Gastrocnemius medialis (tissue), 4 donors: ENCODE data around the gene ZMYM4. TPM values are rescaled to one million over a fixed set of nuclear protein-coding genes. Genes with fewer than 3 reads are reported as not detected.

Experiments used
- ATAC-seq, 2 donors: fragments of 150-250 bp; one replicate each; pipeline ENCODE4 v1.9.1; 2016
- DNase-seq, 2 donors: peaks; one replicate each; pipeline ENCODE4 v3.0.0-alpha.2; 2019
- H3K27ac ChIP-seq, 4 donors: fragments of 200-600 bp; sonication (generic); 1 replicate in 1 of 4; 2 replicates in 3 of 4; pipeline ENCODE4 v1.5.1; 2016 to 2018; ENCODE audit warnings: mild to moderate bottlenecking in 2 of 4, moderate library complexity in 1 of 4
- H3K27me3 ChIP-seq, 3 donors: fragments of 200-600 bp; sonication (generic) in 2 of 3; 1 replicate in 1 of 3; 2 replicates in 2 of 3; pipeline versions ENCODE4 v1.5.1 to v1.6.0; 2016 to 2019; ENCODE audit warnings: mild to moderate bottlenecking in 1 of 3, moderate library complexity in 1 of 3
- H3K36me3 ChIP-seq, 2 donors: fragments of 200-600 bp; sonication (generic) in 1 of 2; one replicate each; pipeline ENCODE4 v1.5.1; 2017 to 2018
- H3K4me1 ChIP-seq, 2 donors: fragments of 200-600 bp; sonication (generic) in 1 of 2; one replicate each; pipeline ENCODE4 v1.5.1; 2016 to 2017; ENCODE audit warnings: mild to moderate bottlenecking in 2 of 2
- H3K4me3 ChIP-seq, 4 donors: fragments of 200-600 bp; sonication (generic) in 3 of 4; 1 replicate in 1 of 4; 2 replicates in 3 of 4; pipeline ENCODE4 v1.5.1; 2016 to 2019; ENCODE audit warnings: mild to moderate bottlenecking in 2 of 4
- H3K9me3 ChIP-seq, 3 donors: fragments of 200-600 bp; sonication (generic) in 2 of 3; 1 replicate in 1 of 3; 2 replicates in 2 of 3; pipeline ENCODE4 v1.5.1; 2016 to 2019
- POLR2A ChIP-seq, 2 donors: fragments of 450-650 bp; IDR thresholded peaks; one replicate each; pipeline ENCODE4 v1.6.1; 2017; ENCODE audit warnings: antibody characterized with exemption in 2 of 2, mild to moderate bottlenecking in 2 of 2, moderate library complexity in 2 of 2
- in situ Hi-C, 4 donors: fragments of 200-750 bp; cut with MboI; loops; one replicate each; pipeline versions ENCODE4 v1.15.0 to v1.8.0; 2017; ENCODE audit warnings: low sequenced_read_pairs in 4 of 4
- intact Hi-C: fragments of 100-400 bp; cut with DNase I; formaldehyde crosslinking; loops from one replicate; pipeline ENCODE4 v1.15.1; 2023; ENCODE audit warnings: low total_unique reads
- total RNA-seq, 4 donors: library from RNA; depleted of rRNA; stranded (reverse); fragments of >200 nt; gene quantifications; one replicate each; pipeline versions ENCODE4 v1.1.0 to v1.2.3, GENCODE V29; 2016
- TF ChIP-seq, protein P1 (sequence below), 5 experiments: fragments of 450-650 bp in 3 of 5; fragments of 200-600 bp in 2 of 5; sonication (generic) in 2 of 5; IDR thresholded peaks in 4 of 5; conservative IDR thresholded peaks in 1 of 5; 1 replicate in 4 of 5; 2 replicates in 1 of 5; pipeline ENCODE4 v1.5.1; 2016 to 2019; ENCODE audit warnings: antibody characterized with exemption in 5 of 5, mild to moderate bottlenecking in 3 of 5, moderate library complexity in 3 of 5

The ZMYM4 gene
- total RNA-seq, 4 donors from 2014 or later = 11.1 to 25.3 (median 13.7) TPM

- Histone ChIP-seq H3K27me3 (no peaks in the 10 kb centered on the region), H3K4me1 (no peaks in the 10 kb centered on the region), H3K27ac (no peak overlapping the region), H3K4me3 (no peak overlapping the region), H3K36me3 (no peaks in the 10 kb centered on the region), H3K9me3 (no peaks in the 10 kb centered on the region)
- no peak for DNase-seq
- in situ Hi-C loops (no loop called here), intact Hi-C loops (no loop called here)
- ATAC-seq = no peak
- TF ChIP-seq POLR2A (IDR thresholded peaks at IDR 0.05) = no peak
- TF ChIP-seq, protein P1, sequence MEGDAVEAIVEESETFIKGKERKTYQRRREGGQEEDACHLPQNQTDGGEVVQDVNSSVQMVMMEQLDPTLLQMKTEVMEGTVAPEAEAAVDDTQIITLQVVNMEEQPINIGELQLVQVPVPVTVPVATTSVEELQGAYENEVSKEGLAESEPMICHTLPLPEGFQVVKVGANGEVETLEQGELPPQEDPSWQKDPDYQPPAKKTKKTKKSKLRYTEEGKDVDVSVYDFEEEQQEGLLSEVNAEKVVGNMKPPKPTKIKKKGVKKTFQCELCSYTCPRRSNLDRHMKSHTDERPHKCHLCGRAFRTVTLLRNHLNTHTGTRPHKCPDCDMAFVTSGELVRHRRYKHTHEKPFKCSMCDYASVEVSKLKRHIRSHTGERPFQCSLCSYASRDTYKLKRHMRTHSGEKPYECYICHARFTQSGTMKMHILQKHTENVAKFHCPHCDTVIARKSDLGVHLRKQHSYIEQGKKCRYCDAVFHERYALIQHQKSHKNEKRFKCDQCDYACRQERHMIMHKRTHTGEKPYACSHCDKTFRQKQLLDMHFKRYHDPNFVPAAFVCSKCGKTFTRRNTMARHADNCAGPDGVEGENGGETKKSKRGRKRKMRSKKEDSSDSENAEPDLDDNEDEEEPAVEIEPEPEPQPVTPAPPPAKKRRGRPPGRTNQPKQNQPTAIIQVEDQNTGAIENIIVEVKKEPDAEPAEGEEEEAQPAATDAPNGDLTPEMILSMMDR (IDR thresholded peaks at IDR 0.05 in 4 of 5, conservative IDR thresholded peaks at IDR 0.05 in 1 of 5) = no peak
These were observed 21.3 kb upstream of the ZMYM4 start for GRCh38 chr1:35247256-35247655.

DNA sequence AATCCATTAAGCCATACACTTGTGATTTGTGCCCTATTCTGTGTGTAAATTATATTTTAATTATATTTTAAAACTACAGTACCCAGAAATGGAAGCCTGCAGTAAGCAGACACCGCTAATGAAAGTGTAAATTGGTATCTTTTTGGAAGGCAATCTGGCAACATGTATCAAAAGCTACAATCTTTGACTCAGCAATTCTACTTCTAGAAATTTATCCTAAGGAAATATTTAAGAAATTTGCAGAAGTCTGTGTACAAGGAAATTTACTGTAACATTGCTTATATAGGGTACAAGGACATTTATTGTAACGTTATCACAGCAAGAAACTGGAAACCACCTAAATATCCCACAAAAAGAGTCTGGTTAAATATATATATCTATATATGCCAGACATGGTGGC is 14.6 kb upstream of the ZMYM4 start:
- intact Hi-C loops = no loop called here
- in situ Hi-C loops = no loop called here
- Histone ChIP-seq H3K4me3 (no peak overlapping the region), H3K36me3 (no peaks in the 10 kb centered on the region), H3K9me3 (no peaks in the 10 kb centered on the region), H3K27me3 (no peaks in the 10 kb centered on the region), H3K27ac (no peak overlapping the region), H3K4me1 (no peaks in the 10 kb centered on the region)
- TF ChIP-seq POLR2A (IDR thresholded peaks at IDR 0.05) = no peak
- TF ChIP-seq, protein P1 (IDR thresholded peaks at IDR 0.05 in 4 of 5, conservative IDR thresholded peaks at IDR 0.05 in 1 of 5) = no peak
- ATAC-seq = no peak
- DNase-seq = no peak

DNA sequence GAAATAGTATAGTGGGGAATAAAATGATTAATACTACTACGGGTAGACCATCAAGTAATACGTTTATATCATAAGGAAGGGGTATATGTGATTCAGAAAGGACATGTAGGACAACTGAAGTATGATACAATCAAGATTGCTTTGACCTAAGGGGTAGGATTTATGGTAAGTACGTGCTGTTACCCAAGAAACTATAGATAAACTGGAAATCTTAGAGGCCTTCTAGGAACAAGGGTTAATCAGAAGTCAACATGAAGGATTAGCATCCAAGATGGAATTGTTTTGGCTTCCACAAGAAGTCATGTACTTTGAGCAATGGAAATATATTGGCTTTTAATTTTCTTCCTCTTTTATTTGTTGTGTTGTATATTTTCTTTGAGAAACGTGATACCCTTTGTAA is 13.2 kb upstream of the ZMYM4 start:
- Histone ChIP-seq H3K4me3 (no peak overlapping the region), H3K9me3 (no peaks in the 10 kb centered on the region), H3K4me1 (no peaks in the 10 kb centered on the region), H3K36me3 (no peaks in the 10 kb centered on the region), H3K27me3 (no peaks in the 10 kb centered on the region), H3K27ac (no peak overlapping the region)
- intact Hi-C loops (no loop called here), in situ Hi-C loops (no loop called here)
- no peak for DNase-seq
- no peak for ATAC-seq
- TF ChIP-seq POLR2A (IDR thresholded peaks at IDR 0.05) = no peak
- TF ChIP-seq, protein P1 (IDR thresholded peaks at IDR 0.05 in 4 of 5, conservative IDR thresholded peaks at IDR 0.05 in 1 of 5) = no peak

DNA sequence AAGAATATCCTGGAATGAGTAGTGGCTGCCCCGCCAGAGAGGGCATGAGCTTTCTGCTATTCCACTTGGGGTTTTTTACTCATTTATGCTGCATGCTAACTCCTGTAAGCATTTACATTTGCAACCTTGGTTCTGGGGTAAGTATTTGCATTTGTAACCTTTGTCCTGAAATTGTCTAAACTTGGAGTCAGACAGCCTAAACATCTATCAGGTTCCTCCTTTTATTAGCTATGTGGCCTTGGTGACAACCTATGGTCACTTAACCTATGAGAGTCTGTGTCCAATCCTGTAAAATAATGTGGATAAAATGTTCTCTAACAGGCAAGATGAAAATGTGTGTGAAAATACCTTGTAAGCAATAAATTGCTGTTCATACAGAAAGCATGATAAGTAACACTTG is 8.9 kb upstream of the ZMYM4 start:
- Histone ChIP-seq H3K4me1 (no peaks in the 10 kb centered on the region), H3K4me3 (no peak overlapping the region), H3K27ac (no peak overlapping the region), H3K9me3 (no peaks in the 10 kb centered on the region), H3K27me3 (no peaks in the 10 kb centered on the region), H3K36me3 (no peaks in the 10 kb centered on the region)
- no peak for TF ChIP-seq POLR2A (IDR thresholded peaks at IDR 0.05)
- DNase-seq (no peak), ATAC-seq (no peak)
- intact Hi-C loops (no loop called here), in situ Hi-C loops (no loop called here)

DNA sequence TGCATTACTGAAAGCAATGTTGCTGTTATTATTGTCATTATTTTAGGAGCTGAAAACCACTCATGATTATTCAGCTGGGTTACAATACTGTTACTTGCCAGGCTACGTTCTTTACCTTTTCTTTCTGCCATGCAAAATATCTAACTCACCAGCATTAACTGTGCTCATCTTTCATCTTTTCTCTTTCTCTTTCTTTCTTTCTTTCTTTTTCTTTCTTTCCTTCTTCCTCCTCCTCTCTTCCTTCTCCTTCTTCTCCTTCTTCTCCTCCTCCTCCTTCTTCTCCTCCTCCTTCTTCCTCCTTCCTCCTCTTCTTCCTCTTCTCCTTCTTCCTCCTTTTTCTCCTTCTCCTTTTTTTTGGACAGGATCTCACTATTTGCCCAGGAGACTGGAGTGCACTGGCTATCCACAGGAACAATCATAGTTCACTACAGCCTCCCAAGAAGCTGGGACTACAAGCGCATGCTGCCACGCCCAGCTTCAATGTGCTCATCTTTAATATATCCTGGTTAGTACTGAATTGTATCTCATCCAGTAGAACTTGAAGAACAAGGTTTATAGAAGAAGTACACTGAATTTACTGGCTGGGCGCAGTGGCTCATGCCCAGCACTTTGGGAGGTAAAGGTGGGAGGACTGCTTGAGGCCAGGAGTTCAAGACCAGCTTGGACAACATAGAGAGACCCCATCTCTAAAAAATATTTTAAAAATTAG is 6.9 kb upstream of the ZMYM4 start:
- ATAC-seq = no peak
- no peak for TF ChIP-seq POLR2A (IDR thresholded peaks at IDR 0.05)
- TF ChIP-seq, protein P1 (IDR thresholded peaks at IDR 0.05 in 4 of 5, conservative IDR thresholded peaks at IDR 0.05 in 1 of 5) = no peak
- DNase-seq = no peak
- Histone ChIP-seq H3K4me3 (no peak overlapping the region), H3K27me3 (no peaks in the 10 kb centered on the region), H3K27ac (no peak overlapping the region), H3K4me1 (no peaks in the 10 kb centered on the region), H3K9me3 (no peaks in the 10 kb centered on the region), H3K36me3 (no peaks in the 10 kb centered on the region)
- intact Hi-C loops = no loop called here
- in situ Hi-C loops = no loop called here
